ENCODE results near the gene PPM1H. TPM values are rescaled to one million over a fixed set of nuclear protein-coding genes. Genes with fewer than 3 reads are reported as not detected.
A peak's percentile ranks its signal among the peaks of the same experiment; 100 is the strongest.

The PPM1H gene
- total and polyA plus RNA-seq, 8 donors: 0.29 to 12.5 (median 3.7) TPM

DNA sequence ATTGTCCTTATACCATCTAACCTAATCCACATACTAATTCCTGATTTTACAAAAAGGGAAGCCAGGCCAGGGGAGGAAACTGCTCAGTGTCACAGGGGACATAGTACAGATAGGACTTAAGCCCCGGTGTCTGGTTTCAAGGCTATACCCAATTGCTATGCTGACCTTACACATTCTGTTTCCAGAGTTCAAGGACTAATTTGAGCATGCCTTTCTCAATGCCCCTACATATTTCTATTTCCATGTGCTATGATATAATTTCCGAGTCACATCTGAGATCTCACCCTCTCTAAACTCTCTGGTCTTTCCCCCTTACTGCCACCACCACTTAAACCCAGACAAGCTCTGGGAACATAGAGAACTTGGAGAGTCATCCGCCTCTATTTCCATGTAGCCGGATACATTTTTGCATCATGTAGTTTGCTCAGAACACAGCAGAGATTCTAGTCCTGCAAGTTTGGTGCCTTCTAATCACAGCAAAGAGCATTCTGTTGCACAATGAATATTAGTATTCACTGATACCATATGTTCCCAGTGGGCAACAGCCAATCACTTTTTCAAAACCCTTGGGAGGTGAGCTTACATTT lies 34.2 kb downstream of the PPM1H start:
- TF ChIP-seq, protein P1, sequence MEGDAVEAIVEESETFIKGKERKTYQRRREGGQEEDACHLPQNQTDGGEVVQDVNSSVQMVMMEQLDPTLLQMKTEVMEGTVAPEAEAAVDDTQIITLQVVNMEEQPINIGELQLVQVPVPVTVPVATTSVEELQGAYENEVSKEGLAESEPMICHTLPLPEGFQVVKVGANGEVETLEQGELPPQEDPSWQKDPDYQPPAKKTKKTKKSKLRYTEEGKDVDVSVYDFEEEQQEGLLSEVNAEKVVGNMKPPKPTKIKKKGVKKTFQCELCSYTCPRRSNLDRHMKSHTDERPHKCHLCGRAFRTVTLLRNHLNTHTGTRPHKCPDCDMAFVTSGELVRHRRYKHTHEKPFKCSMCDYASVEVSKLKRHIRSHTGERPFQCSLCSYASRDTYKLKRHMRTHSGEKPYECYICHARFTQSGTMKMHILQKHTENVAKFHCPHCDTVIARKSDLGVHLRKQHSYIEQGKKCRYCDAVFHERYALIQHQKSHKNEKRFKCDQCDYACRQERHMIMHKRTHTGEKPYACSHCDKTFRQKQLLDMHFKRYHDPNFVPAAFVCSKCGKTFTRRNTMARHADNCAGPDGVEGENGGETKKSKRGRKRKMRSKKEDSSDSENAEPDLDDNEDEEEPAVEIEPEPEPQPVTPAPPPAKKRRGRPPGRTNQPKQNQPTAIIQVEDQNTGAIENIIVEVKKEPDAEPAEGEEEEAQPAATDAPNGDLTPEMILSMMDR (IDR thresholded peaks at IDR 0.05): no peak
- TF ChIP-seq EP300 (IDR thresholded peaks at IDR 0.05) (no peak), POLR2A (IDR thresholded peaks at IDR 0.05) (no peak), POLR2AphosphoS5 (IDR thresholded peaks at IDR 0.05) (no peak)
- no peak overlapping the region for H3K4me3 ChIP-seq
- peaks cover 0 to 22% (median 8%) of the 10 kb centered on the region in 4 donors for H3K4me1 ChIP-seq
- 29 to 65% (median 60%) methylated on average over 4 of the region's 4 CpGs for WGBS, 5 donors
- no peaks in the 10 kb centered on the region for H3K27me3 ChIP-seq
- H3K36me3 ChIP-seq: no peaks in the 10 kb centered on the region
- no peak for DNase-seq
- intact Hi-C loops (cut with DNase I; ENCODE audit: low total_unique reads): no loop called here
- H3K27ac ChIP-seq: peak overlapping the region in 3 of 5 donors; percentile 4 to 76 (median 61)
- H3K9me3 ChIP-seq: no peaks in the 10 kb centered on the region

DNA sequence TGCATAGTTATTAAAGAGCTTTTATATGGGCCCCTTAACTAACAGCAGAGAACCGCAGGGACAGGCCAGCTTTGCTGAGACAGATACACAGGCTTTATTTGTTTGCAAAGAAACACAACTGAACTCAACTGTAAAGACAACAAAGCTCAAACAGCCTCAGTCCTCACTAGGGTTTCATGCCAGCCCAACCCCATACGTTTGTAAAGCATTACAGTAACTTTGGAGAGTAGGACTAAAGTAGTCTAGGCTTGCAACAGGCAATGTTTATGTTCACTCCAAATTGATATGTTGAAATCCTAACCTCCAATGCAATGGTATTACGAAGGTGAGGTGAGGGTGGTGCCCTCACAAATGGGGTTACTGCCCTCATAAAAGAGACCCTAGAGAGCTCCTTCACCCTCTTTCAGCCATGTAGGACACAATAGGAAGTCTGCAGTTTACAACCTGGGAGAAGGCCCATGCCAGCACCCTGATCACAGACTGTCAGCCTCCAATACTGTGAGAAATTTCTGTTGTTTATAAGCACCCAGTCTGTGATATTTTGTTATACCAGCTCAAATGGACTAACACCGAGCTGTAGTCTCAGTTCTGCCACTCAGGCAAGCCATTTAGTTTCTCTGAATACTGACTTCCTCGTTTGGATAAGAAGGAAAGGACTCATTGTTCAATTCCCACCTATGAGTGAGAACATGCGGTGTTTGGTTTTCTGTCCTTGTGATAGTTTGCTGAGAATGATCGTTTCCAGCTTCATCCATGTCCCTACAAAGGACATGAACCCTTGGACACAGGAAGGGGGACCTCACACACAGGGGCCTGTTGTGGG lies 35.2 kb downstream of the PPM1H start:
- Histone ChIP-seq H3K27ac (peak overlapping the region in 4 of 5 donors; percentile 9 to 66 (median 52)), H3K9me3 (no peaks in the 10 kb centered on the region), H3K4me1 (peaks cover 6 to 22% (median 8%) of the 10 kb centered on the region in 4 donors), H3K27me3 (no peaks in the 10 kb centered on the region), H3K4me3 (no peak overlapping the region), H3K36me3 (no peaks in the 10 kb centered on the region)
- TF ChIP-seq POLR2A (IDR thresholded peaks at IDR 0.05): no peak
- TF ChIP-seq EP300 (IDR thresholded peaks at IDR 0.05): no peak
- TF ChIP-seq, protein P1 (IDR thresholded peaks at IDR 0.05): no peak
- TF ChIP-seq POLR2AphosphoS5 (IDR thresholded peaks at IDR 0.05): no peak
- 40 to 58% (median 48%) methylated on average over 7 of the region's 7 CpGs for WGBS, 5 donors
- no peak for DNase-seq
- intact Hi-C loops (cut with DNase I; ENCODE audit: low total_unique reads): no loop called here

DNA sequence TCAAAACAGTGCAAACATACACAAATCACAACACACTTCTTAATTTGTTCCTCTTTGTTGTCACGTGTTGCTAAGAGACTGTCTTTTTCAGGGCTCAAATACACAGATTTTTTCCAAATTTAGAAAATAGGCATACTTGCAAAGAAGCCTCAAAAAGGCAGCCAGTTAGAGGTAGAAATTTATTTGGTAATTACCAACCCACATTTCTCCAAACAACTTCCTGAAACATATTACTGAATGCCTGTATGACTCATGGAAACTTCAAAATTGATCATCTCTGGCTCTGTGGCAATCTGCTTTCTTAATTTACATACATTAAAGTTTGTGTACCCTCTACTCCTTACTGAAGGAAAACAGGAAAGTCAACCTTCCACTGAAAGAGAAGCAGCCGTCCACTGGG lies 36.4 kb downstream of the PPM1H start:
- WGBS, 5 donors: 67 to 76% (median 68%) methylated on average over 2 of the region's 2 CpGs
- no peak for DNase-seq
- TF ChIP-seq POLR2AphosphoS5 (IDR thresholded peaks at IDR 0.05) (no peak), EP300 (IDR thresholded peaks at IDR 0.05) (no peak), POLR2A (IDR thresholded peaks at IDR 0.05) (no peak)
- TF ChIP-seq, protein P1 (IDR thresholded peaks at IDR 0.05): no peak

DNA sequence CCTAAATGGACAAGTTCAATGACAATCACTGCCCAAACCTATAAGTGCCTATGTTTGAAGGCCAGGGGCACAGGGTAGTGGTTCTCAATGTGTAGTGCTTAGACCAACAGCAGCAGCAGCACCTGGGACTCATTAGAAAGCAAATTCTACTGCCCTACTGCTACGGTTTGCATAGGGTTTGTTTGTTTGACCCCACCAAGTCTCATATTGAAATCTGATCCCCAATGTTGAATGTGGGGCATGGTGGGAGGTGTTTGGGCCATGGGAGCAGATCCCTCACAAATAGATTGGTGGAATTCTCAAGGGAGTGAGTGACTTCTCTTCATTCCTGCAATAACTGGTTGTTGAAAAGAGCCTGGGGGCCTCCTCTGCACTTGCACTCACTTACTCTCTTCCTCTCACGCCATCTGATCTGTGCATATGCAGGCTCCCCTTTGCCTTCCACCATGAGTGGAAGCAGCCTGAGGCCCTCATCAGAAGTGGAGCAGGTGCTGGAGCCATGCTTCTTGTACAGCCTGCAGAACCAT lies 39.5 kb downstream of the PPM1H start:
- no peaks in the 10 kb centered on the region for H3K36me3 ChIP-seq
- no peak overlapping the region for H3K4me3 ChIP-seq
- H3K27ac ChIP-seq: no peak overlapping the region
- H3K27me3 ChIP-seq: no peaks in the 10 kb centered on the region
- 47 to 100% (median 59%) methylated on average over 1 to 2 of the region's 2 CpGs for WGBS, 5 donors
- no peaks in the 10 kb centered on the region for H3K9me3 ChIP-seq
- H3K4me1 ChIP-seq: peaks cover 0 to 25% (median 8%) of the 10 kb centered on the region in 4 donors
- DNase-seq: no peak
- intact Hi-C loops (cut with DNase I; ENCODE audit: low total_unique reads): no loop called here
- TF ChIP-seq, protein P1 (IDR thresholded peaks at IDR 0.05): no peak
- no peak for TF ChIP-seq POLR2A (IDR thresholded peaks at IDR 0.05)
- no peak for TF ChIP-seq POLR2AphosphoS5 (IDR thresholded peaks at IDR 0.05)
- no peak for TF ChIP-seq EP300 (IDR thresholded peaks at IDR 0.05)

More for the DNA sequence above, 36.4 kb downstream of the PPM1H start:
- H3K4me3 ChIP-seq: no peak overlapping the region
- H3K27ac ChIP-seq: no peak overlapping the region
- H3K4me1 ChIP-seq: peaks cover 6 to 22% (median 8%) of the 10 kb centered on the region in 4 donors
- no peaks in the 10 kb centered on the region for H3K27me3 ChIP-seq
- intact Hi-C loops (cut with DNase I; ENCODE audit: low total_unique reads): no loop called here
- no peaks in the 10 kb centered on the region for H3K36me3 ChIP-seq
- H3K9me3 ChIP-seq: no peaks in the 10 kb centered on the region

Measured in stomach (tissue), 9 donors.